Fibroblast of skin of back (primary cell): ENCODE results near the gene CDT1.

Experiments
- DNase-seq: peaks from one replicate; pipeline ENCODE4 v3.0.0-alpha.2; 2013

The CDT1 gene

DNA sequence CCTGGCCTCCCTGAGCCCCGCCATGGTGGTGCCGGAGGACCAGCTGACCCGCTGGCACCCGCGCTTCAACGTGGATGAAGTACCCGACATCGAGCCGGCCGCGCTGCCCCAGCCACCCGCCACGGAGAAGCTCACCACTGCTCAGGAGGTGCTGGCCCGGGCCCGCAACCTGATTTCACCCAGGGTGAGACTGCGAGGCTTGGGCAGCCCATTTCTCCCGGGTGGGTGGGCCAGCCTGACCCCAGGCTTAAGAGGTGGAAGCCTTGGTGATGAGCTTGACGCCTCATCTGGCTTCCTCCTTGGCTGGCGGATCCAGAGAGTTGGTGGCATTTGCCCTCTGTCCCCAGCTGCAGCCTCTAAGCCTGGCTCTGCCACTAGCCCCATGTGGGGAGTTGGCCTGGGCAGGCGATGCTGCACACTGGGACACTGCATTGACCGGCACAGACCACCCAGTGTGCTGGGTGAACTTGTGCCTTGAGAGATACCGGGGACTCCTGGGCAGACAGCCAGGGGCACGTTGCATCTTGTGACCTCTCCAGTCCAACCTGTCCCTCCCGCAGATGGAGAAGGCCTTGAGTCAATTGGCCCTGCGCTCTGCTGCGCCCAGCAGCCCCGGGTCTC lies 3.0 kb downstream of the CDT1 start:
- no peak for DNase-seq

DNA sequence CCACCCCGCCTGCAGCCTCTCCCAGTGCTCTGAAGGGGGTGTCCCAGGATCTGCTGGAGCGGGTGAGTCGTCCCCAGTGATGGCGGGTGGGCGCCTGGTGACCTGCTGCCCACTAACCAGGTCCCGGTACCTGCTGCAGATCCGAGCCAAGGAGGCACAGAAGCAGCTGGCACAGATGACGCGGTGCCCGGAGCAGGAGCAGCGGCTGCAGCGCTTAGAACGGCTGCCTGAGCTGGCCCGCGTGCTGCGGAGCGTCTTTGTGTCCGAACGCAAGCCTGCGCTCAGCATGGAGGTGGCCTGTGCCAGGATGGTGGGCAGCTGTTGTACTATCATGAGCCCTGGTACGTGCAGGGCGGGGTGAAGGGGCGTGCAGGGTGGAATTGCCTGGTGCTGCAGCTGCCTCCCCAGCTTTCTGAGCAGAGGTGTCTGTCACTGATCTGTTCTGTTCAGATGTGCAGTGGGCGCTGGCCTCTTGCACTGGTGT lies 3.6 kb downstream of the CDT1 start:
- DNase-seq: no peak

GRCh38 chr16:88807626-88808453 lies 4.3 kb downstream of the CDT1 start:
- no peak for DNase-seq

GRCh38 chr16:88809068-88809675 lies 5.6 kb downstream of the CDT1 start:
- DNase-seq: no peak

DNA sequence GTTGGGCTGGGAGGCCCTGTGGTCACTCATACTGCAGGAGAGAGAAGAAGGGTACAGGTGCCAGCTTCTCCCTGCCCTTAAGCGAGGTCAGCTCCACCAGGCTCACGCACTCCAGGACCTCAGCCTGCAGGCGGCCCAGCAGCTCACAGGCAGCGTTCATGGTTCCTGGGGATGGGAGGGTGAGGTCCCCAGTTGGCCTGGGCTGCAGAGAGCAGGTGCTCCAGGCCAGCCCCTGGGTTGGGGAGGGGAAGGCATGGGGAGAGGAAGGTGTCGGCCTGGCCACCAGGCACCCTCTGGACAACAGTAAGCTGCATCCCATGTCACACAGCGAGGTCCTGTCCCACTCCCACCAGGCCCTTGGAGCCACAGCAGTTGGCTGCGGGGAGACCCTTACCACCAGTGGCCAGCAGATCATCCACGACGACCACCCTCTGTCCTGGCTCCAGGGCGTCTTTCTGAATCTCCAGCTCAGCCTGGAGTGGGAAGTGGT lies 6.1 kb downstream of the CDT1 start:
- no peak for DNase-seq

- peak; percentile 27 for DNase-seq
Measured at GRCh38 chr16:88810166-88810911, 6.8 kb downstream of the CDT1 start.

DNA sequence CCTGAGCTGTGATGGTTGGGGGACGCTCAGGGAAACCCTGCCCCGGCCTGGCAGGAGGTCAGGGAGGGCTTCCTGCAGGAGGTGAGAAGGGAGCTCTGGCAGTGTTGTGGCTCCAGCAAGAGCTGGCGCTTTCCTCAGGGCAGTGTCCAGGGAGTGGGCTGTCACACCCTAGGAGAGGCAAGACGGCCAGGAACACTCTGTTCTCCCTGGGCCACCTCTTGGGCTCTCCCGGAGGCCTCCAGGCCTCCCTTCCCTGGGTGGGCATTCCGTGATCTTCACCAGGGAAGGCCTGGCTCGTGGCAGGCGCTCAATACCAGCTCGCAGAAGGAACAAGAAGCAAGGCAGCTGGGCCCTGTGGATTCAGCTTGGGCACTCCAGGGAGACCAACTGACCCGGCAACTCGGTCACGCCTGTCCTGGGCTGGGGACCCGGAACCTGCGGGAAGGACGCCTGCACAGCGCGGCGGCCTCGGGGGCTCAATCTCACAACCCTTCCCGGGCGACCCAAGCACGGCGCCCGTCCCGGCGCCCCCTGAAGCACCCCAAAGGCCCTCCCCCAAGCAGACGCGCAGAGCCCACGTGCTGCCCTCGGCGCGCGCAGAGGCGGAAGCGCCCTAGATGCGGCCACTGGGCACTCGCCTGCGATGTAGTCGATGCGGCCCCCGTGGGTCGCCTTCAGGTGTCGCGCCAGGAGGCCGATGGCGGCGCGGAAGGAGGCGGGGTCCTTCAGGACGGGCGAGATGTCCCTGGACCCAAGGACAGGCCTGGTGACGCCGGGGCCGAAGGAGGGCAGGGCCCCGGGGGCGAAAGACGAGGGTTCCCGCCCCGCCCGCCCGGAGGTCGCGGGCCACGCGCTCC lies 7.6 kb downstream of the CDT1 start:
- peak; percentile 82 for DNase-seq

GRCh38 chr16:88811769-88812512 lies 8.4 kb downstream of the CDT1 start, which contains the start of gene APRT:
TSS of gene APRT (minus strand) at chr16:88811928. CDS start at chr16:88811899, 29 bp downstream.
- DNase-seq: peak; percentile 87

- peak; percentile 33 for DNase-seq
Measured at GRCh38 chr16:88812513-88813268, 9.1 kb downstream of the CDT1 start.

DNA sequence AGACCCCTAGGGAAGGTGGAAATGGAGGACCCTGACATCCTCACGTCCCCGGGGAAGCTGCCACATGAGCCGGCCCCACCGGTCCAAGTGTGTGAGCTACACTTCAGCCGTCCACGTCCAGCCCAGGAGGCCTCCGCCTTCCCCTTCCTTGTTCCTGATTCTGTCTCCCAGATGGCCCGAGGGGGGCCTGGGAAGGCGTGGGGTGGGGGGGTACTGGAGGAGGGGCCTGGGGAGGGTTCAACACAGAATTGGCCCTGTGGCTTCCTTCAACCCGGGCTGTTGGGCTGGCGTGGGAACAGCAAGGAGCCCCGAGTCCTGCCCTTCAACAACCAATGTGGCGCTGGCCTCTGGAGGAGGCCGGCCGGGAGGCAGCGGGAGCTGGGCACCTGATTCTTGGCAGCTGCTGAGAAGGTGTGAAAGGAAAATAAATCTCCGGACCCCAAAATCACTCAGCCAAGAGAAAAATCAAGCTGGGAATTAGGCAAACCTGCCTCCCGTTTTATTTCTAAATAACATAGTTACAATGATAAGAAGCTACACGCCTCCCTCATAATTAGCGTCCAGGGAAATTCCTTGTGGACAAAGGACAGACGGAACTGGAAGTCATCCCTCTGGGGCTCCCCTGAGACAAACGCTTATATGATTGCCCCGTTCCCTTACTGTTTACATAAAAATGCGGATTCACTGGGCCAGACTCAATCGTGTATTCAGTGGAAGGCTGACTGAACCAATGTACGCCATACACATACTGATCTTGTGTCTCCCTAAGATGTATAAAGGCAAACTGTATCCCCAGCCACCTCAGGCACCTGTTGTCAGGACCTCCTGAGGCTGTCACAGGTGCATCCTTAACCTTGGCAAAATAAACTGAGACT lies 9.9 kb downstream of the CDT1 start:
- DNase-seq: no peak

DNA sequence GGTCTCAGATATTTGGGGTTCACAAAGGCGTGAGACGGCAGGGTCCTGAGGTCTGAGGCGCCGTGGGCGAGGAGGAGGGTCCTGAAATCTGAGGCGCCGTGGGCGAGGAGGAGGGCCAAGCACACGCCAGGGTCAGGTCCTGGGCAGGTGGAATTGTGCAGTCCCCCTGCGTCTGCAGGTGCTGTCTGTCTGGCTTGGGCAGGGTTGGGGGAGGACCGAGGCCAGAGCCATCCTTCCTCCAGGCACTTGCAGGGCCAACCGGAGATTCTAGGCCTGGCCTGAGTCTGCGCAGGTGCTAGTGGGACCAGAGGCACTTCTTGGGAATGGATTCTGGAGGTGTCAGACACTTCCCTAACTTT lies 10.5 kb downstream of the CDT1 start:
- no peak for DNase-seq

GRCh38 chr16:88815227-88815626 lies 11.6 kb downstream of the CDT1 start:
- DNase-seq: no peak

GRCh38 chr16:88815901-88816589 lies 12.5 kb downstream of the CDT1 start:
- peak; percentile 9 for DNase-seq

DNA sequence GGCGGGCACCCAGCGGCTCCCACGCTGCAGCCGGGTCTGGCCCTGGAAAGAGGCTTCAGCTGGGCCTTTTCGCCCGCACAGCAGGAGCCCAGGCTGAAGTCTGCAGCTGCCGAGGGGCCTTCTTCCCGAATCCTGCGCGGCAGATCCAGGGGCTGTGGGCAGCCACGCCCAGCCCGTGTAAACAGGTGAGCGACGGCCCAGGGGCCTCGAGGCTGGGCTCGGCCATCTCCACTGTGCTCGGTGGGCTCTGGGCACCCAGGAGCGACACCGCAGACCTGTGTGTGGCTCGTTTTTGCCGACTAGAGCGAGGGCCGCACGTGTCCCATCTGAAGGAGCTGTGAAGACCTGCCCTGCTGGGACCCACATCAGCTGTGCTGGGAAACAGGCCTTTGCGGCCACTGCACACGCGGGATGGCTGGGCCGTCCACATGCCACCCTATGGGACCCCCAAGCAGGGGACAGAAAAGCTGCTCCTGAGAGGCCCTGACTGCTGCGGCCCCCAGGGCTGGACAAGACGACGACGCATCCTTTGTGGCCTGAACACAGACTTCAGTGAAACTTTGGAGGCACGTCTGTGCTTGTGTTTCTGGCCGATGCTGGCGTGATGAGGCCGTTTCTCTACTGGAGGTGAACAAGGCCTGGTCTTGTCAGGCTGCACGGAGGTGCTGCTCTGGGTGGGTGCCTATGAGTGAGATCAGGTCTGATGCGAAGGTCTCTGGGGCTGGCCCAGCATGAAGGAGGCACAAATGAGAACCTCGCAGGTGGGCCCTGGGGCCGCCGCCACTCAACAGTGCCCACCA lies 13.3 kb downstream of the CDT1 start:
- no peak for DNase-seq

GRCh38 chr16:88817785-88818574 lies 14.4 kb downstream of the CDT1 start:
- peak; percentile 42 for DNase-seq

DNA sequence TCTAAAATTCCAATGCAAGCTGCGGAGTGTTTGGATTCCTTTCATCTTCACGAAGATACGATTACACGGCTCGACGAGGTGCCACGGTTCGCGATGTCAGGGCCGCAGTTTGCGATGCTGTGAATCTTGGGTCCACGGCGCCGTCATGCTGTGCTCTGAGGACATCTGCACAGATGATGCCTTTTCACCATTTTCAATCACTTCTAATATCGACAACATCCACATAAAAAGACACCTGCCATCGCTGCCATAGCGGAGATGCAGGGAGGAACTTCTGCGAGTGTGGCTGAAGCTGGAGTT lies 14.9 kb downstream of the CDT1 start:
- no peak for DNase-seq

DNA sequence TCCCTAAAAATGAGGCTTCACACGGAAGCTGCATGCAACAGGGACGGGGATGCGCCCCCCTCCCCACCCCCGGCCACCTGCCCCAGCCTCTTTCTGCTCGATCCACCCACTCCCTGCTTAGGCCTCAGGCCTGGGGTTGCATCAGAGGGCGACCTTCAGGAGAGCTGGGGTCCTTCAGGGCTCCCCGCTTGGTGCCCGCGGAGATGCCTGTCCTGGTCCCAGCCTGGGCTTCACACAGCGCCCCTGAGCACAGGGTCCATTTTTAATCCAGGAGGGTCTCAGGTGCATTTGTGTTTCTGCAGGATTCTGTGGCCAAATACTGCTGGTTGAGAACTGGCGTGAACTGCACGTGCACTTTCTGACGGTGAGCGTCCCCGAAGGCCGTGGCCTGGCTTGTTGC lies 15.5 kb downstream of the CDT1 start:
- no peak for DNase-seq
